HG03469 (cell line): Measurements from ENCODE around the gene CACNA1C.

Experiments used
- ATAC-seq: cut with Tn5 transposase; IDR thresholded peaks from one replicate; pipeline ENCODE4 v1.9.1; 2021; ENCODE audit warnings: mild to moderate bottlenecking, moderate library complexity, moderate number of reproducible peaks; ENCODE audit not compliant: unreplicated experiment

CACNA1C gene

DNA sequence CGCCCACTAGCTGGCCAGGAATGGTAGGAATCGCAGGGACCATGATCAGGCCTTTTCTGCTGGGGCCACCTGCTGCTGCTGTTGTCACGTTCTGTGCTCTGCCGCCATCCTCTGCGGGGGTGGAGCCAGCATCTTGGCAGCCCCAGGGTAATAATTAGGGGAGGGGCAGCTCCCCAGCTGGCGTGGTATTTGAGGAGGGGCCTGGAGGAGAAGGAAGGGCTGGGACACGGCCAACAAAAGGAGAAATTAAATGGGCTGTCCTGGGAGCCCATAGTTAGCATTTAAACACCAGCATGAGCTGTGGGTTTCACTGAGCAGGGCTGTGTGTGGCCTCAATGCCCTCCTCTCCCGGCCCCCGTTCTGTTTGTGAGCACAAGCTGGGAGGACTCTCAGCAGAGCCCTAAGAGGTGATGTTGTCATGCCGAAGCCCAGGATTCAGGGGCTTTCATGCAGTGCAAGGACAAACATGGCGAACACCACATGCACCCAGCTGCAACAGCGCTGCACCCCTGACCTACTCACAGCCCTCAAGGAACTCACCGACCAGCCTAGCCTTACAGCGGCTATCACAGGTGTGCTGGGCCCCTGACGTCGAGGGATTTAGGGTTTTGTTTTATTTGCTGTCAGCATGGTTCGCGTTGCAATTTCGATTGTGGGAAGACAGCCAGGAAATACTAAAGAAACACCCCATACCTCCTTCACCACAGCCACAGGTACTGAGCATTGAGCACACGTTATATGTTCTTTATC is 324.3 kb downstream of the CACNA1C start:
- ATAC-seq = no peak

DNA sequence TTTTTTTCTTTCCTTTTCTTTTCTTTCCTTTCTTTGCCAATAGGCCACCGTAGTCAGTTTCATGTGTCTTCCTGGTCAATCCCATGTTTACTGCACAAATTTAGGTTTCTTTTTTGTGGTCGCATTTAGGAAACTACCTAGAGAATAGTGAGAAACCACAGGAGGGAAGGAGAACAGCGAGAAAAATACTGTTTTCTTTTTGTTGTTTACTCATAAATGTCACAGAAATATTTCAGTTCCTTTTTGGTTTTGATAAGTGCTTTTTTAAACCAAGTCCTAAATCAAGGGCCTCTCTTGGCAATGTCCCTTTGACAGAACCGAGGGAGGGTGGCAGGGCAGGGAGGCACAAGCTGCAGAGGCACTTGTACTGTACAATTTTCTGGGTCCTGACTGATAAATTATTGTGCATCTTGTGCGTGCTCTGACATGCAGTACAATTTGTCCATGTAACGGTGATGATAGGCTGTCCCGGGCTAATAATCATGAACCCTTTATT is 326.1 kb downstream of the CACNA1C start:
- no peak for ATAC-seq

GRCh38 chr12:2380946-2381345 is 328.2 kb downstream of the CACNA1C start:
- no peak for ATAC-seq

GRCh38 chr12:2382370-2383155 is 329.8 kb downstream of the CACNA1C start:
- no peak for ATAC-seq

GRCh38 chr12:2383325-2384028 is 330.7 kb downstream of the CACNA1C start:
- no peak for ATAC-seq

- no peak for ATAC-seq
Measured at GRCh38 chr12:2384029-2384386, 331.2 kb downstream of the CACNA1C start.

GRCh38 chr12:2384533-2385351 is 332.0 kb downstream of the CACNA1C start:
- no peak for ATAC-seq

DNA sequence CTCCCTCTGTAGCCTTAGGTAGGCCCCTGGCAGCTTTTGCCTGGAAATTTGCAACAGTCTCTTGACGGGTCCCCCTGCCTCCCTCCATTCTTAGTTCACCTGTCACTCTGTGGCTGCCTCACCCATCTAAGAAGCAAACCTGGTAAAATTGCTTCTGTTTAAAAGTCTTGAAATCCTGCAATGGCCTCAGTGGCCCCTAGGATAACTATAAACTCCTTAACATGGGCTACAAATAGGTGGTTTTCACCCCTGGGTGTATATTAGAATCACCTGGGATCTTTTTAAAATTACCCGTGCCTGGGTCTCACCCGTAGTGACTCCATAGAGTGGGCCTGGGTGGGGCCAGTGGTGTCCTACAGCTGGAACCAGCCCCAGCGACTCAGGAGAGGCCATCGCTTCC is 332.7 kb downstream of the CACNA1C start:
- no peak for ATAC-seq

DNA sequence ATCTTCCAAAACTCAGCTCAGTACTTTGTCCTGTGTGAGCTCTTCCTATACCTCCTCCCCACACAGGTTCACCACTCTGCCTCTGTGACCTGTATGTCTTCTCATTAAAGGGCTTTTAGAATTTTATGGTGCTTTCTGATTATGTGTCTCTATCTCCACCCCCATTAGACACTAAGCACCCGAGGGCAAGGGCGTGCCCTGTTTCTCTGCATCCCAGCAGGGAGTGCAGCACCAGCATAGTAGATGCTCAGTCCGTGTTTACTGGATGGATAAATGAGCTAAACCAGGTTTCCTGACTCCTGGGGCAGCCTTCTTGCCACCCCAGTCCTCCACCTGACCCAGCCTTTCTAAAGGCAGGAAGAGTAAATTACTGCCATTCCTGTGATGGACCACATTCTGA is 333.8 kb downstream of the CACNA1C start:
- no peak for ATAC-seq

- ATAC-seq = no peak
Measured at GRCh38 chr12:2387103-2387834, 334.5 kb downstream of the CACNA1C start.

- no peak for ATAC-seq
Measured at GRCh38 chr12:2389079-2389790, 336.4 kb downstream of the CACNA1C start.

- ATAC-seq = no peak
Measured at GRCh38 chr12:2390133-2390532, 337.3 kb downstream of the CACNA1C start.

- no peak for ATAC-seq
Measured at GRCh38 chr12:2390850-2391390, 338.1 kb downstream of the CACNA1C start.

DNA sequence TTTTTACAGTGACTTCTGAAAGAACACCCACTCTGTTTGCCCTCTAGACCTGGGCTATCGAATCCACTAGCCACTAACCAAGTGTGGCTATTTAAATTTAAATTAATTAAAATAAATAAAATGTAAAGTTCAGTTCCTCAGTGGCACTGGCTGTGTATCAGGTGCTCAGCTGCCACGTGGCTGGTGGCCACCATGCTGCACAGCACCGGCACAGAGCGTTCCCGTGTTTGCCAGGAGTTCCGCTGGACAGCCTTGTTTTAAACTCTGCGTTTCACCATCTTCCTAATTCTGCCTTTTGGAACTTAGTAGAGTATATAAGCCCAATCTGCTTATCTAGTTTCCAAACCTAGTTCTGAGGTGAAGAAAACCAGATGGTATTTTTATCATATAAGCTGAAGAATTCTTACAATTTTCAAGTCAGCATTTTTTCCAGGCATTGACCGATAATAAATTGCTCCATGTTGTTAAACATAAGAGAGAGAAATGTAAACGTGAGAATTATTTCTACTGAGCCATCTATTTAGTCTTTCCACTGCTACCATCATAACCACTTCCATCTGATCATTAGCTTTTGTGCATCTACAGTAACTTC is 339.0 kb downstream of the CACNA1C start:
- no peak for ATAC-seq

- no peak for ATAC-seq
Measured at GRCh38 chr12:2393016-2393415, 340.2 kb downstream of the CACNA1C start.

- ATAC-seq = no peak
Measured at GRCh38 chr12:2393996-2394395, 341.2 kb downstream of the CACNA1C start.

- ATAC-seq = no peak
Measured at GRCh38 chr12:2395354-2395977, 342.7 kb downstream of the CACNA1C start.

- no peak for ATAC-seq
Measured at GRCh38 chr12:2396448-2396871, 343.7 kb downstream of the CACNA1C start.
